ENCODE measurements around the gene PCDHA4. TPM values are rescaled to one million over a fixed set of nuclear protein-coding genes. Genes with fewer than 3 reads are reported as not detected.
"Not testable (repeated sequence)": the region's sequence is repeated elsewhere in the genome, so short reads cannot be mapped to it uniquely, and the experiment has no call there.

Gene PCDHA4
- total and polyA plus RNA-seq, 9 of the 15 experiments (the other 6 are each of a cell fraction or from before 2014, with no cell fraction given) = not detected

GRCh38 chr5:140795259-140795641, 11.6 kb upstream of the PCDHA4 start:
- Histone ChIP-seq H3K36me3 (ENCODE audit: control insufficient read depth, insufficient read depth, low read length) (no peaks in the 10 kb centered on the region), H3K9ac (ENCODE audit: insufficient read depth in 1 of 2, low read depth in 2 of 2, low read length in 2 of 2) (no peak overlapping the region), H3K79me2 (ENCODE audit: control insufficient read depth, insufficient read depth, low read length) (no peaks in the 10 kb centered on the region), H3K4me1 (replicated peaks in 1 of 2; ENCODE audit: control insufficient read depth in 2 of 2, insufficient read depth in 2 of 2, low read length in 2 of 2) (no peaks in the 10 kb centered on the region; a peak in 1 of 5 replicates), H3K4me2 (ENCODE audit: insufficient read depth, low read length) (no peak overlapping the region), H3K4me3 (no peak overlapping the region), H4K20me1 (replicated peaks; ENCODE audit: control insufficient read depth, insufficient read depth, low read length) (no peaks in the 10 kb centered on the region), H3K9me1 (ENCODE audit: control insufficient read depth, insufficient read depth, low read length) (no peaks in the 10 kb centered on the region), H3K9me3 (replicated peaks; ENCODE audit: control insufficient read depth, insufficient read depth, low read depth, low read length) (no peaks in the 10 kb centered on the region), H3K27ac (ENCODE audit: extremely low read depth, low read depth, low read length) (no peak overlapping the region), H2AFZ (ENCODE audit: low read depth, low read length) (0 out of 2 replicates have a peak overlapping the region, but pooled peaks have one; percentile 26), H3K27me3 (ENCODE audit: control insufficient read depth in 2 of 2, insufficient read depth in 2 of 2, low read length in 2 of 2) (no peaks in the 10 kb centered on the region)
- BruUV-seq (replicated peaks) = no TSS peak
- DNase-seq (ENCODE audit: extremely low read depth in 1 of 4, low spot score in 3 of 4) = peak in 2 of 4 experiments; percentile 9 to 13
- ATAC-seq = peak; percentile 74
- CTCF ChIA-PET (ENCODE audit: low intra/inter-chr PET ratio) = no interaction called here
- no peak for TF ChIP-seq PRMT5 (CRISPR knock-in tag; IDR thresholded peaks at IDR 0.05)
- TF ChIP-seq SMARCE1 (IDR thresholded peaks at IDR 0.05) = no peak
- peak in 1 of 3 experiments; percentile 21; a peak in 1 of 6 replicates for TF ChIP-seq CTCF (IDR thresholded peaks at IDR 0.05 in 2 of 3, conservative IDR thresholded peaks at IDR 0.05 in 1 of 3; ENCODE audit: insufficient read depth in 2 of 3, low read depth in 1 of 3, low read length in 3 of 3)
- FAIRE-seq = no peak
- in situ Hi-C loops (cut with MboI) = no loop called here
- POLR2A ChIA-PET = interaction anchor here (0.6 kb wide), 1 partner anchor 52 kb away, joined by 3 read pairs; no protein-coding TSS in a partner anchor
- intact Hi-C loops (cut with micrococcal nuclease) = no loop called here
- WGBS (ENCODE audit: insufficient coverage, low coverage, missing lambda C conversion rate) = 13% methylated on average over 15 of the region's 15 CpGs

GRCh38 chr5:140796072-140796717, 10.7 kb upstream of the PCDHA4 start:
- H3K27ac ChIP-seq (ENCODE audit: extremely low read depth, low read depth, low read length); intact Hi-C loops (cut with micrococcal nuclease); H3K9ac ChIP-seq (ENCODE audit: insufficient read depth in 1 of 2, low read depth in 2 of 2, low read length in 2 of 2); H3K9me1 ChIP-seq (ENCODE audit: control insufficient read depth, insufficient read depth, low read length); FAIRE-seq; H3K36me3 ChIP-seq (ENCODE audit: control insufficient read depth, insufficient read depth, low read length); H3K4me3 ChIP-seq; in situ Hi-C loops (cut with MboI); DNase-seq (ENCODE audit: extremely low read depth in 1 of 4, low spot score in 3 of 4); ATAC-seq; H3K27me3 ChIP-seq (ENCODE audit: control insufficient read depth in 2 of 2, insufficient read depth in 2 of 2, low read length in 2 of 2); H3K4me1 ChIP-seq (replicated peaks in 1 of 2; ENCODE audit: control insufficient read depth in 2 of 2, insufficient read depth in 2 of 2, low read length in 2 of 2); H3K9me3 ChIP-seq (replicated peaks; ENCODE audit: control insufficient read depth, insufficient read depth, low read depth, low read length); POLR2A ChIA-PET; H2AFZ ChIP-seq (ENCODE audit: low read depth, low read length); H3K79me2 ChIP-seq (ENCODE audit: control insufficient read depth, insufficient read depth, low read length); BruUV-seq (replicated peaks); H3K4me2 ChIP-seq (ENCODE audit: insufficient read depth, low read length); H4K20me1 ChIP-seq (replicated peaks; ENCODE audit: control insufficient read depth, insufficient read depth, low read length); CTCF ChIA-PET (ENCODE audit: low intra/inter-chr PET ratio): not testable (repeated sequence)
- WGBS (ENCODE audit: insufficient coverage, low coverage, missing lambda C conversion rate) = 23% methylated on average over 58 of the region's 72 CpGs

Data from K562 (cell line).